Measurements from ENCODE around the gene OR6C70. TPM values are rescaled to one million over a fixed set of nuclear protein-coding genes. Genes with fewer than 3 reads are reported as not detected.

The OR6C70 gene
- total RNA-seq, 1 experiment from 2014 or later: not detected

DNA sequence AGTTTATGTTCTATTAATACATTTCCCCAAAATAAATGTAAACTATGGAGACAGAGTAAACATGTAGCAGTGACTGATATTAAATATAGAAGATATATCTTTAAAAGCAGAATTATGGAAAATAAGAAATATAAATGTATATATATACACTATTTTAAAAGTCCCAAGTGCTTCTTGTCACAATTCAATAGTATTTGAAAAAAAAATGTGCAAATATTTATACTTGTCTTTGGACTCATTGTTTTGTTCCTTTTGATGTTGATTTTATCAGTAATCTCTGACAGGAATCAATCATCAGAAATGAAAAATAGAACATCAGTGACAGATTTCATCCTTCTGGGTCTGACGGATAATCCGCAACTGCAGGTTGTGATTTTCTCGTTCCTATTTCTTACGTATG, 44.0 kb downstream of the OR6C70 start, which contains the start of gene OR6C76:
TSS of gene OR6C76 (plus strand) at position 301 of the 400 bp plus-strand sequence. CDS start at position 301, 0 bp downstream.
- Histone ChIP-seq H3K4me1 (no peaks in the 10 kb centered on the region), H3K9me3 (no peaks in the 10 kb centered on the region), H3K27me3 (replicated peaks; ENCODE audit: control insufficient read depth, insufficient read depth, low read length) (no peaks in the 10 kb centered on the region), H3K36me3 (ENCODE audit: control insufficient read depth, insufficient read depth, low read length) (no peaks in the 10 kb centered on the region), H3K4me3 (ENCODE audit: low read depth, low read length) (no peak within 1 kb of the TSS)
- Mint-ChIP-seq H3K36me3 (ENCODE audit: insufficient read depth, unreplicated experiment) (no peaks in the 10 kb centered on the region), H3K4me3 (ENCODE audit: unreplicated experiment) (no peak within 1 kb of the TSS), H3K27ac (ENCODE audit: unreplicated experiment) (no peak within 1 kb of the TSS), H3K27me3 (ENCODE audit: insufficient read depth, unreplicated experiment) (no peaks in the 10 kb centered on the region), H3K4me1 (ENCODE audit: low read depth, unreplicated experiment) (no peaks in the 10 kb centered on the region), H3K9me3 (ENCODE audit: unreplicated experiment) (peaks cover 1% of the 10 kb centered on the region)
- BruUV-seq (replicated peaks): no TSS peak
- intact Hi-C loops (cut with micrococcal nuclease; ENCODE audit: unreplicated experiment): no loop called here
- CTCF ChIA-PET: no interaction called here
- no peak for DNase-seq
- POLR2A ChIA-PET: no interaction called here
- TF ChIP-seq CTCF (IDR thresholded peaks at IDR 0.05; ENCODE audit: insufficient read depth in 1 of 2, low read depth in 1 of 2, low read length in 1 of 2, severe bottlenecking in 1 of 2, unreplicated experiment in 1 of 2): no peak

GRCh38 chr12:55420307-55420962, 49.5 kb downstream of the OR6C70 start:
- Histone ChIP-seq H3K4me3 (ENCODE audit: low read depth, low read length) (no peak overlapping the region), H3K36me3 (ENCODE audit: control insufficient read depth, insufficient read depth, low read length) (no peaks in the 10 kb centered on the region), H3K4me1 (no peaks in the 10 kb centered on the region), H3K27me3 (replicated peaks; ENCODE audit: control insufficient read depth, insufficient read depth, low read length) (no peaks in the 10 kb centered on the region), H3K9me3 (peaks cover 3% of the 10 kb centered on the region; the same call in 1 of the 2 replicates)
- H3K4me1 Mint-ChIP-seq (ENCODE audit: low read depth, unreplicated experiment): no peaks in the 10 kb centered on the region
- no peak overlapping the region for H3K27ac Mint-ChIP-seq (ENCODE audit: unreplicated experiment)
- intact Hi-C loops (cut with micrococcal nuclease; ENCODE audit: unreplicated experiment): no loop called here
- ChIA-PET POLR2A (no interaction called here), CTCF (no interaction called here)
- no TSS peak for BruUV-seq (replicated peaks)
- no peaks in the 10 kb centered on the region for H3K9me3 Mint-ChIP-seq (ENCODE audit: unreplicated experiment)
- TF ChIP-seq CTCF (IDR thresholded peaks at IDR 0.05; ENCODE audit: insufficient read depth in 1 of 2, low read depth in 1 of 2, low read length in 1 of 2, severe bottlenecking in 1 of 2, unreplicated experiment in 1 of 2): no peak
- H3K36me3 Mint-ChIP-seq (ENCODE audit: insufficient read depth, unreplicated experiment): no peaks in the 10 kb centered on the region
- H3K4me3 Mint-ChIP-seq (ENCODE audit: unreplicated experiment): no peak overlapping the region
- no peaks in the 10 kb centered on the region for H3K27me3 Mint-ChIP-seq (ENCODE audit: insufficient read depth, unreplicated experiment)
- no peak for DNase-seq

Other genes with a start within 250 kb of the OR6C70 start
- not detected in 2 replicates for gene OR10A7, start 249.1 kb downstream of the OR6C70 start, total RNA-seq (2022)
- not detected in 2 replicates for gene OR6C74, start 225.5 kb downstream of the OR6C70 start, total RNA-seq (2022)
- gene OR6C6, start 173.6 kb downstream of the OR6C70 start, total RNA-seq (2022): not detected in 2 replicates
- not detected in 2 replicates for gene OR6C1, start 155.8 kb downstream of the OR6C70 start, total RNA-seq (2022)
- gene OR6C3, start 139.4 kb downstream of the OR6C70 start, total RNA-seq (2022): not detected in 2 replicates
- gene OR6C75, start 107.2 kb downstream of the OR6C70 start, total RNA-seq (2022): not detected in 2 replicates
- gene OR6C65, start 69.6 kb downstream of the OR6C70 start, total RNA-seq (2022): not detected in 2 replicates
- not detected in 2 replicates for gene OR6C76, start 43.9 kb downstream of the OR6C70 start, total RNA-seq (2022)
- gene OR6C2, start 26.1 kb downstream of the OR6C70 start, total RNA-seq (2022): not detected in 2 replicates
- gene OR6C68, start 22.2 kb upstream of the OR6C70 start, total RNA-seq (2022): not detected in 2 replicates
- gene OR6C4, start 79.5 kb upstream of the OR6C70 start, total RNA-seq (2022): not detected in 2 replicates
- not detected in 2 replicates for gene OR2AP1, start 102.3 kb upstream of the OR6C70 start, total RNA-seq (2022)
- gene OR10P1, start 166.8 kb upstream of the OR6C70 start, total RNA-seq (2022): not detected in 2 replicates
- 46.1 and 47.0 TPM in 2 replicates for gene ITGA7, start 237.8 kb upstream of the OR6C70 start, total RNA-seq (2022)
- 59.4 and 73.7 TPM in 2 replicates for gene BLOC1S1, start 245.9 kb upstream of the OR6C70 start, total RNA-seq (2022)